GM12878 (cell line): ENCODE measurements around the gene SLC26A11. TPM values are rescaled to one million over a fixed set of nuclear protein-coding genes. Genes with fewer than 3 reads are reported as not detected.

Source experiments
- ATAC-seq: fragments of 200-7000 bp; cut with Tn5 transposase; 3 replicates; pipeline ENCODE4 v1.9.1; 2020; ENCODE audit warnings: mild to moderate bottlenecking, moderate library complexity
- BruUV-seq: library from RNA; stranded (reverse); fragments of 400-500 nt; replicated peaks from 2 replicates; lab custom pipeline; 2021; lab: Mats Ljungman, UMichigan
- CTCF ChIA-PET: fragments of 300-600 bp; sonication (Branson Sonifier 250); formaldehyde crosslinking; extraction: SDS; loops from one replicate; lab custom pipeline; 2021; ENCODE audit warnings: inconsistent platforms; lab: Yijun Ruan, JAX
- POLR2A ChIA-PET: fragments of 350-600 bp; formaldehyde crosslinking; extraction: SDS; loops from one replicate; lab custom pipeline; 2021; ENCODE audit warnings: inconsistent platforms; lab: Charles Lee
- RAD21 ChIA-PET: fragments of 300-600 bp; sonication (Branson Sonifier 250); formaldehyde crosslinking; loops from one replicate; lab custom pipeline; 2023; ENCODE audit warnings: antibody characterized with exemption; ENCODE audit not compliant: unreplicated experiment; lab: Charles Lee
- SMC1A ChIA-PET: fragments of 300-600 bp; sonication (Branson Sonifier 250); formaldehyde crosslinking; loops from one replicate; lab custom pipeline; 2023; ENCODE audit not compliant: unreplicated experiment, uncharacterized antibody; lab: Charles Lee
- DNase-seq: peaks from one replicate; pipeline ENCODE4 v3.0.0-alpha.2; 2011; ENCODE audit warnings: low read depth, low spot score
- FAIRE-seq: peaks from 3 replicates; lab custom pipeline; 2011; peaks lifted over from hg19 to GRCh38; lab: Jason Lieb, UNC
- H2AFZ ChIP-seq: 2 replicates; pipeline ENCODE4 v1.6.0; 2011; ENCODE audit warnings: low read depth, low read length, control low read depth; ENCODE audit not compliant: control insufficient read depth
- H3K27ac ChIP-seq: 2 replicates; pipeline ENCODE4 v1.5.1; 2011; ENCODE audit warnings: control low read depth; ENCODE audit not compliant: control insufficient read depth, insufficient read depth
- H3K27me3 ChIP-seq, 2 experiments: replicated peaks in 1 of 2; 2 replicates each; pipeline versions ENCODE4 v1.6.0 to v1.6.1; 2011; ENCODE audit warnings: low read length in 1 of 2; ENCODE audit not compliant: control insufficient read depth in 2 of 2, insufficient read depth in 2 of 2
- H3K36me3 ChIP-seq, 2 experiments: 2 replicates each; pipeline ENCODE4 v1.5.1; 2011; ENCODE audit warnings: low read length in 1 of 2; ENCODE audit not compliant: control insufficient read depth in 2 of 2, insufficient read depth in 2 of 2
- H3K4me1 ChIP-seq: 2 replicates; pipeline ENCODE4 v1.6.1; 2011; ENCODE audit warnings: mild to moderate bottlenecking, low read length, moderate library complexity, mixed read lengths; ENCODE audit not compliant: control insufficient read depth, insufficient read depth
- H3K4me2 ChIP-seq: 2 replicates; pipeline ENCODE4 v1.6.0; 2011; ENCODE audit warnings: control low read depth; ENCODE audit not compliant: control insufficient read depth, insufficient read depth
- H3K4me3 ChIP-seq: fragments of 200-600 bp; sonication (generic); 2 replicates; pipeline ENCODE4 v1.5.1; 2016
- H3K79me2 ChIP-seq: 2 replicates; pipeline ENCODE4 v1.6.0; 2011; ENCODE audit warnings: low read length; ENCODE audit not compliant: control insufficient read depth, insufficient read depth
- H3K9ac ChIP-seq: 2 replicates; pipeline ENCODE4 v1.8.0; 2011; ENCODE audit warnings: low read length, control low read depth, mixed read lengths; ENCODE audit not compliant: control insufficient read depth, insufficient read depth
- H3K9me3 ChIP-seq: replicated peaks from 3 replicates; pipeline ENCODE4 v1.5.1; 2011; ENCODE audit warnings: mild to moderate bottlenecking, low read length; ENCODE audit not compliant: control insufficient read depth, insufficient read depth
- H4K20me1 ChIP-seq: 2 replicates; pipeline ENCODE4 v1.6.0; 2011; ENCODE audit not compliant: control insufficient read depth, insufficient read depth
- CEBPZ ChIP-seq: fragments of 150-350 bp; IDR thresholded peaks from 2 replicates; pipeline ENCODE4 v1.6.1; 2016; ENCODE audit warnings: low read depth, low read length
- CHD2 ChIP-seq: IDR thresholded peaks from 2 replicates; pipeline ENCODE4 v1.6.1; 2011; ENCODE audit warnings: low read depth, low read length, improper control_type of control experiment, borderline replicate concordance
- IRF4 ChIP-seq: IDR thresholded peaks from 2 replicates; pipeline ENCODE4 v1.6.1; 2011; ENCODE audit warnings: low read depth, low read length
- IRF5 ChIP-seq: fragments of 450-650 bp; IDR thresholded peaks from 2 replicates; pipeline ENCODE4 v1.6.1; 2017; ENCODE audit warnings: borderline replicate concordance
- KDM1A ChIP-seq: fragments of 200-600 bp; sonication (generic); IDR thresholded peaks from 2 replicates; pipeline ENCODE4 v1.6.1; 2016; ENCODE audit warnings: borderline replicate concordance
- MAX ChIP-seq: IDR thresholded peaks from 2 replicates; pipeline ENCODE4 v1.6.1; 2012; ENCODE audit warnings: low read depth, low read length, improper control_type of control experiment
- NR2C1 ChIP-seq: fragments of 450-650 bp; IDR thresholded peaks from 2 replicates; pipeline ENCODE4 v1.6.1; 2017; ENCODE audit warnings: antibody characterized with exemption, mild to moderate bottlenecking, moderate library complexity
- SIN3A ChIP-seq: IDR thresholded peaks from 2 replicates; pipeline ENCODE4 v1.6.1; 2012; ENCODE audit warnings: low read depth, low read length, improper control_type of control experiment
- ZBED1 ChIP-seq: IDR thresholded peaks from 2 replicates; pipeline ENCODE4 v1.6.1; 2016; ENCODE audit warnings: borderline replicate concordance
- ZBTB33 ChIP-seq: fragments of 450-650 bp; IDR thresholded peaks from 2 replicates; pipeline ENCODE4 v1.6.1; 2017; ENCODE audit warnings: mild to moderate bottlenecking
- ZNF687 ChIP-seq: fragments of 450-650 bp; IDR thresholded peaks from 2 replicates; pipeline ENCODE4 v1.6.1; 2017; ENCODE audit warnings: mild to moderate bottlenecking, moderate library complexity
- ZSCAN29 ChIP-seq: fragments of 450-650 bp; IDR thresholded peaks from 2 replicates; pipeline ENCODE4 v1.6.1; 2017; ENCODE audit warnings: mild to moderate bottlenecking, moderate library complexity
- WGBS: methylation state at CpG from one replicate; pipeline ENCODE4 v1.1.6; 2016; ENCODE audit warnings: low lambda C conversion rate; ENCODE audit not compliant: insufficient replicate concordance, insufficient coverage; ENCODE audit errors: missing lambda C conversion rate; 5-methylcytosine and 5-hydroxymethylcytosine counted together
- in situ Hi-C: fragments of 300-500 bp; cut with MboI; formaldehyde crosslinking; loops from 9 replicates; pipeline ENCODE4 v1.14.3; 2018; ENCODE audit warnings: mixed read lengths
- intact Hi-C: fragments of 100-400 bp; cut with micrococcal nuclease; formaldehyde crosslinking; loops from one replicate; pipeline ENCODE4 v1.14.2; 2022; ENCODE audit not compliant: unreplicated experiment
- polyA plus RNA-seq, 11 experiments: library from polyadenylated mRNA; depleted of rRNA in 4 of 11; unstranded in 6 of 11; stranded (reverse) in 5 of 11; fragments of >200 nt; fragmentation: Nextera tagmentation in 4 of 11; fragmentation: Illumina TruSeq in 1 of 11; extraction: Ambion mirVana in 4 of 11; extraction: Trizol in 1 of 11; gene quantifications; 1 replicate in 1 of 11; 2 replicates in 10 of 11; pipeline versions ENCODE4 v1.2.1 to v1.2.3, GENCODE V29; 2011 to 2016; ENCODE audit warnings: inconsistent platforms in 2 of 11, missing spikeins in 2 of 11, low read depth in 1 of 11
- total RNA-seq, 4 experiments: library from RNA; depleted of rRNA in 3 of 4; stranded (reverse); fragments of >200 nt in 3 of 4; fragmentation: Illumina TruSeq in 1 of 4; extraction: Trizol in 1 of 4; gene quantifications; 2 replicates each; pipeline versions ENCODE4 v1.2.1 to v1.2.3, GENCODE V29; 2013 to 2021

SLC26A11 gene
- total and polyA plus RNA-seq, 10 of the 15 experiments (the other 5 are each of a cell fraction or from before 2014, with no cell fraction given): 0.05 to 4.1 (median 1.2) TPM; not detected in 1

- no peak for DNase-seq
- H3K4me1 ChIP-seq: no peaks in the 10 kb centered on the region
- no peak for FAIRE-seq
- H3K9me3 ChIP-seq: no peaks in the 10 kb centered on the region
- in situ Hi-C loops (no loop called here), intact Hi-C loops (no loop called here)
- no peak for ATAC-seq
- H3K27me3 ChIP-seq: no peaks in the 10 kb centered on the region
- RAD21 ChIA-PET: no interaction called here
- no peaks in the 10 kb centered on the region for H3K79me2 ChIP-seq
- H2AFZ ChIP-seq: no peak overlapping the region
- no peak overlapping the region for H3K27ac ChIP-seq
- POLR2A ChIA-PET: no interaction called here
- WGBS: 64% methylated on average over 18 of the region's 19 CpGs
- H3K9ac ChIP-seq: no peak overlapping the region
- H3K4me3 ChIP-seq: no peak overlapping the region
- SMC1A ChIA-PET: interaction anchor here (1.6 kb wide), 1 partner anchor 9 kb away, joined by 5 read pairs; no protein-coding TSS in a partner anchor
- no peaks in the 10 kb centered on the region for H3K36me3 ChIP-seq
- no peaks in the 10 kb centered on the region for H4K20me1 ChIP-seq
- no peak overlapping the region for H3K4me2 ChIP-seq
- no TSS peak for BruUV-seq
- CTCF ChIA-PET: interaction anchor here (1.5 kb wide), 1 partner anchor 9 kb away, joined by 7 read pairs; no protein-coding TSS in a partner anchor
- TF ChIP-seq IRF5 (no peak), ZNF687 (no peak), NR2C1 (no peak), SIN3A (no peak), CEBPZ (no peak), CHD2 (no peak), KDM1A (no peak), IRF4 (no peak), ZBED1 (no peak), ZBTB33 (no peak), ZSCAN29 (no peak), MAX (no peak)
Measured at GRCh38 chr17:80204626-80205468, 15.4 kb upstream of the SLC26A11 start.
